Measurements from ENCODE around the gene DNMT1. TPM values are rescaled to one million over a fixed set of nuclear protein-coding genes. Genes with fewer than 3 reads are reported as not detected.

The DNMT1 gene
- total and polyA plus RNA-seq, 8 donors, result 16.6 to 92.0 (median 44.8) TPM

DNA sequence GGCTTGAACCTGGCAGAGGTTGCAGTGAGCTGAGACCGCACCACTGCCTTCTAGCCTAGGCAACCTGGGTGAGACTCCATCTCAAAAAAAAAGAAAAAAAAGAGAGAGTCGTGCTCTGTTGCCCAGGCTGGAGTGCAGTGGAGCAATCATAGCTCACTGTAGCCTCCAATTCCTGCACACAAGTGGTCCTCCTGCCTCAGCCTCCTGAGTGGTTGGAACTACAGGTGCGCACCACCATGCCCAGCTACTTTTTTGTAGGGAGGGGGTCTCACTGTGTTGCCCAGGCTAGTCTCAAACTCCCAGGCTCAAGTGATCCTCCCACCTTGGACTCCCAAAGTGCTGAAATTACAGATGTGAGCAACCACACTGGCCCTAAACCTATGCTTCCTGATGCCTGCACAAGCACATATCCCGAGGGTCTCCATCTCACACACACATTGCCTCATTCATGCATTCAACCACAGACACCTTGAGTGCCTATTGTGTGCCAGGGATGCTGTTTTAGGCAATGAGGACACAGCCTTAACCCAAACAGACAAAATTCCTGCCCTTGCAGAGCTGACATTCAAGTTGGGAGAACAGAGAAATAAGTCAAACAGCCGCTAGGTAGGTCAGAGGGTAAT is 94.5 kb downstream of the DNMT1 start:
- Histone ChIP-seq H3K4me1 (peaks cover 12 to 22% (median 19%) of the 10 kb centered on the region in 4 donors), H3K9me3 (no peaks in the 10 kb centered on the region), H3K36me3 (no peaks in the 10 kb centered on the region), H3K4me3 (no peak overlapping the region), H3K27ac (no peak overlapping the region), H3K27me3 (no peaks in the 10 kb centered on the region)
- no peak for DNase-seq
- WGBS, 5 donors, result 75 to 90% (median 84%) methylated on average over 5 of the region's 5 CpGs
- intact Hi-C loops (cut with DNase I; ENCODE audit: low total_unique reads), result no loop called here
- TF ChIP-seq EP300 (IDR thresholded peaks at IDR 0.05) (no peak), CTCF (IDR thresholded peaks at IDR 0.05) (no peak), POLR2A (IDR thresholded peaks at IDR 0.05) (no peak), POLR2AphosphoS5 (IDR thresholded peaks at IDR 0.05) (no peak)

DNA sequence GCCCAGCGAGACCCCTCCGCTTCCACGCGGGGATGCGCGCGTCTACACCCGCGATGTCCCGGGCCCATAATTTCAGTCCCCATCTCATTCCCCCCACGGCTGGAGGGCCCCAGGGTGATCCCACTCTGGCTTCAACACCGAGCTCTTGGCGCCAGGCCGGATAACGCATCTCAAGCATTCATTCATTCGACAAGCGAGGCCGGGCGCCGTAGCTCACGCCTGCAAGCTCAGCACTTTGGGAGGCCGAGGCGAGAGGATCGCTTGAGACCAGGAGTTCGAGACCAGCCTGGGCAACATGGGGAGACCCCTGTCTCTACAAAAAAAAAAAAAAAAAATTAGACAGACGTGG is 98.2 kb downstream of the DNMT1 start:
- H3K36me3 ChIP-seq, result peaks cover 4 to 22% (median 21%) of the 10 kb centered on the region in 4 donors
- H3K9me3 ChIP-seq, result no peaks in the 10 kb centered on the region
- H3K27me3 ChIP-seq, result no peaks in the 10 kb centered on the region
- peak overlapping the region; percentile 44 to 67 (median 47) for H3K4me3 ChIP-seq
- 24 to 43% (median 34%) methylated on average over 19 to 26 of the region's 26 CpGs for WGBS, 5 donors
- DNase-seq, result no peak
- H3K27ac ChIP-seq, result peak overlapping the region; percentile 50 to 83 (median 77)
- intact Hi-C loops (cut with DNase I; ENCODE audit: low total_unique reads), result no loop called here
- no peak for TF ChIP-seq EP300 (IDR thresholded peaks at IDR 0.05)
- TF ChIP-seq CTCF (IDR thresholded peaks at IDR 0.05), result no peak
- TF ChIP-seq POLR2A (IDR thresholded peaks at IDR 0.05), result no peak
- no peak for TF ChIP-seq POLR2AphosphoS5 (IDR thresholded peaks at IDR 0.05)
- H3K4me1 ChIP-seq, result peaks cover 12 to 25% (median 19%) of the 10 kb centered on the region in 4 donors

GRCh38 chr19:10095948-10096614 is 98.7 kb downstream of the DNMT1 start:
- Histone ChIP-seq H3K9me3 (no peaks in the 10 kb centered on the region), H3K27ac (peak overlapping the region; percentile 66 to 89 (median 83)), H3K4me3 (peak overlapping the region; percentile 44 to 67 (median 47)), H3K4me1 (peaks cover 12 to 25% (median 19%) of the 10 kb centered on the region in 4 donors), H3K27me3 (no peaks in the 10 kb centered on the region), H3K36me3 (peaks cover 4 to 27% (median 26%) of the 10 kb centered on the region in 4 donors)
- intact Hi-C loops (cut with DNase I; ENCODE audit: low total_unique reads), result no loop called here
- WGBS, 5 donors, result 0 to 12% (median 4%) methylated on average over 19 to 97 of the region's 97 CpGs
- TF ChIP-seq EP300 (IDR thresholded peaks at IDR 0.05) (no peak), CTCF (IDR thresholded peaks at IDR 0.05) (no peak), POLR2AphosphoS5 (IDR thresholded peaks at IDR 0.05) (peak; percentile 27 to 79 (median 54)), POLR2A (IDR thresholded peaks at IDR 0.05) (no peak)
- DNase-seq, result peak; percentile 94 to 97

DNA sequence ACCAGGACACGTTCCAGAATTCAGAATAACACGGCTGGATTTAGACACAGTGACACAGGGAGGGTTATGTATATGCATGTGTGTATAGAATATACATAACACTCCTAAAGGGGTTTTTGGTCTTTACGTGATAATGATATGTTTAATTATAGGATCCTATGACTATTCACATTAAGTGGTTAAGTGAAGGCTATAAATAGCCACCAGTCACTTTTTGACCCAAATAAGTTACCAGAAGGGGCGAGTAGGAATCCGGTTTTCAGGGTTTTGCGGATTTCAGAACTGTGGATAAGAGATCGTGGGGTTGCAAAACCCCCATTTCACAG is 99.2 kb downstream of the DNMT1 start:
- Histone ChIP-seq H3K9me3 (no peaks in the 10 kb centered on the region), H3K4me1 (peaks cover 12 to 25% (median 19%) of the 10 kb centered on the region in 4 donors), H3K27ac (peak overlapping the region; percentile 66 to 89 (median 83)), H3K27me3 (no peaks in the 10 kb centered on the region), H3K4me3 (peak overlapping the region; percentile 15 to 47 (median 32)), H3K36me3 (peaks cover 4 to 32% (median 31%) of the 10 kb centered on the region in 4 donors)
- no peak for DNase-seq
- TF ChIP-seq POLR2A (IDR thresholded peaks at IDR 0.05) (peak in 1 of 4 donors; percentile 23), POLR2AphosphoS5 (IDR thresholded peaks at IDR 0.05) (no peak), CTCF (IDR thresholded peaks at IDR 0.05) (no peak), EP300 (IDR thresholded peaks at IDR 0.05) (no peak)
- intact Hi-C loops (cut with DNase I; ENCODE audit: low total_unique reads), result no loop called here
- WGBS, 5 donors, result 33 to 41% (median 35%) methylated on average over 7 of the region's 7 CpGs
